Endothelial cell of umbilical vein (primary cell): ENCODE results near the gene GUCY1A1.

Experiments used
- CTCF ChIP-seq, 2 donors: IDR thresholded peaks; 1 replicate in 1 of 2; 2 replicates in 1 of 2; pipeline ENCODE4 v1.5.1; 2011; ENCODE audit warnings: low read length in 2 of 2, mild to moderate bottlenecking in 2 of 2, moderate library complexity in 2 of 2, control low read depth in 1 of 2, inconsistent platforms in 1 of 2, low read depth in 1 of 2; ENCODE audit not compliant: insufficient read depth in 1 of 2; ENCODE audit errors: extremely low read depth in 1 of 2
- EZH2 ChIP-seq: IDR thresholded peaks from 2 replicates; pipeline ENCODE4 v1.6.1; 2012; ENCODE audit warnings: borderline replicate concordance, low read depth, mild to moderate bottlenecking, moderate library complexity, low read length, inconsistent platforms; ENCODE audit not compliant: severe bottlenecking
- FOS ChIP-seq: IDR thresholded peaks from 2 replicates; pipeline ENCODE4 v1.6.1; 2011; ENCODE audit warnings: mild to moderate bottlenecking, low read length, moderate library complexity, borderline replicate concordance; ENCODE audit not compliant: insufficient read depth
- JUN ChIP-seq: IDR thresholded peaks from 2 replicates; pipeline ENCODE4 v1.6.1; 2011; ENCODE audit warnings: borderline replicate concordance, low read depth; ENCODE audit not compliant: insufficient read length, insufficient read depth
- POLR2A ChIP-seq: IDR thresholded peaks from 2 replicates; pipeline ENCODE4 v1.6.1; 2012; ENCODE audit warnings: low read depth, mild to moderate bottlenecking, control low read depth, low read length
- POLR2AphosphoS5 ChIP-seq: IDR thresholded peaks from 2 replicates; pipeline ENCODE4 v1.6.1; 2012; ENCODE audit warnings: low read depth, mild to moderate bottlenecking, control low read depth, low read length, moderate library complexity; ENCODE audit not compliant: insufficient read depth

- TF ChIP-seq POLR2A (no peak), POLR2AphosphoS5 (no peak), CTCF (IDR thresholded peaks at IDR 0.05; ENCODE audit: extremely low read depth in 1 of 2, insufficient read depth in 1 of 2, low read depth in 1 of 2, low read length in 2 of 2) (no peak), JUN (no peak), EZH2 (no peak), FOS (no peak)
Observed at GRCh38 chr4:155734065-155734464, 67.4 kb downstream of the GUCY1A1 start.
